GM19025 (cell line): Measurements from ENCODE around the gene WDR31.
"Not testable (repeated sequence)": the region's sequence is repeated elsewhere in the genome, so short reads cannot be mapped to it uniquely, and the experiment has no call there.

Experiments
- ATAC-seq: cut with Tn5 transposase; IDR thresholded peaks from one replicate; pipeline ENCODE4 v1.9.1; 2021; ENCODE audit warnings: mild to moderate bottlenecking, low read depth, moderate library complexity; ENCODE audit not compliant: unreplicated experiment

WDR31 gene

DNA sequence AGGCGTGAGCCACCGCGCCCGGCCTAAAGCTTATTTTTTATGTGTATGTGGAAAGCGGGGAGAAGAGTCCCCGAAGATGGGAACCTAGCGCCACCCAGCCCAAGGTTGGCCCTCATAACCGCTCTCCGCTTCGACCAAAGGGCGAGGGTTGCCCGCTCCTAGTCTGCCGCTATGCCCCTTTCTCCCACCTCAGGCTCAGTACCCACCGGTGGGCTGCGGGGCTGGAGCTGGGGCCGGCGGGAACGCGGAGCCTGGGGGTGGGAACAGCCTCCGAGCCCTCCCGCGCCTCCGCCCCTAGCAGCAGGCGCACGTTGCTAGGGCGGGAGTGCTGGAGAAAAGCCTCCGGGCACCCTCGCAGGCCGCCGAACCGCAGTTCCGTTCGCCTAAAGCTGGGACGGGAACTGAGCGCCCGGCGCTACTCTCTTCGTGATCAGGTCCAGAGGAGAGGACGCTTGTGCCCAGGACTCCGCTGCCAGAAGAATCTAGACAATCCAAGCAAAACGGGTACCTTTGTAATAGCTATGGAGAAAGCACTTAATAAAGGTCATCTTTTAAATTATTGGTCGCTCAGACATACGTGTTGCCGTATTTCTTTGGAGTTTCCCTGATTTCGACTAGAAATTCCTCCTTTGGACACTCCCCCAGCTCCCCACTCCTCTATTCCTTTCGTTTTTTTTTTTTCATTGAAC, at the start of gene WDR31:
Gene WDR31 (minus strand): TSS at position 265 of the 689 bp plus-strand sequence. CDS start 8,253 bp downstream, outside the sequence.
- peak; percentile 97 for ATAC-seq

DNA sequence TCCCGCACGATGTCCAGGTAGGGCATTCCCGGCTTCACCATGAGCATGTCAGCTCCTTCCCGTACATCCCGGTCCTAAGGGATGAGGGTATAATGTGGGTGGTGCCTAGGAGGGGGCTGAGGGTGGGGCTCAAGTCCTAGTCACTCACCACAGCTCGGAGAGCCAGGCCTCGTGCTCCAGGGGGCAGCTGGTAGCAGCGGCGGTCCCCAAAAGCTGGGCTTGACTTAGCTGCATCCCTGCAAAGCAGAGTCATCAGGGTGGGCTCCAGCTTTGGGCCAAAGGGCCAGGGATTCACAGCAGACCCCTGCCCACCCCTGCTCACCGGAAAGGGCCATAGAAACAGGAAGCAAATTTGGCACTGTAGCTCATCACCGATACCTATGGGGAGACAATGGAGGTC, 49.4 kb upstream of the WDR31 start:
- no peak for ATAC-seq

DNA sequence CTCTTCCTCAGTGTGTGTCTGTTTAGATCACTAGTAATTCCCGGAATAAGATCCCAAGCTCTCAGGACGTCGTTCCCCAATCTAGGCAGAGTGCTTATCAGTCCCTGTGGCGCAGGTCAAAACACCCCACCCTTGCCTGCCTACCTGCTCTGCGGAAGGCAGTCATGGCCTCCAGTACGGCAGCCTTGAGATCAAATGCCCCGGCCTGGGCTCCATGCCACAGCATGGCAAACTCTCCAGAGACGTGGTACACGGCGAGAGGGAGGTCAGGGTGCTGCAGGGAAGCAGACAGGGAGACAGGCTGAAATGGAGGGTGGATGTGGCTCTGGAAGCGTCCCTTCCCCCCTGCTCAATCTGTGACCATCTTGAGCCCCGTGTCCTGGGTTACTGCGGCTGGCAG, 48.8 kb upstream of the WDR31 start:
- ATAC-seq: no peak

DNA sequence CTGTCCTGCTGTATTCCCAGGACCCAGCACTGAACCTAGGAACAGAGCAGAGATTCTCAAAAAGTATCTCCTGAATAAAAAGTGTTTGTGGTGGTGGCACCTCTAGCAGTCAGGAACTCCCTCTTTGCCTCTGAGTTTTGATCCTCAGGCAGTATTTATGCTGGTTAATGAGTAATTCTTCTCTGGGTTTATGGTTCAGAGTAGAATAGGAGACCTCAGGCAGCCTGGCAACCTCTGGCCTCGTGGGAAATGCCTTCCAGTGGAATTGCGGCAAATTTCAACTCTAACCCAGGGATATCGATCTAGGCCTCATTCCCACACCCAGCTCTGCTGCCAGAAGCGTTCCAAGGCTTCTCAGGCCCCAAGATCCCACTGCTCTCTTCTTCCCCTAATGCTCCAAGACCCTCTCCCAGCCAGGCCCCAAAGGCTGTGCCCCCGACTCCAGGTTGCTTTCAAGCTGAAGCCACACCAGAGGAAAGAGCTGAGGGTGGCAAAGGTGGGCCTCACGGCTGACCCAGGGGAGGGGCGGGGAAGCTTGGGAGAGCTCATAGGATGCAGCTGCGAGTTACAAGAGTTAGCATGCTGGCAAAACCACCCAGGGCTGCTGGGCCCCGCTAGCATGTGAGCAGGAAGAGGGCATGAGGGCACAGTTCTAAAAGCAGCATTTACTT, 47.6 kb upstream of the WDR31 start:
- no peak for ATAC-seq

DNA sequence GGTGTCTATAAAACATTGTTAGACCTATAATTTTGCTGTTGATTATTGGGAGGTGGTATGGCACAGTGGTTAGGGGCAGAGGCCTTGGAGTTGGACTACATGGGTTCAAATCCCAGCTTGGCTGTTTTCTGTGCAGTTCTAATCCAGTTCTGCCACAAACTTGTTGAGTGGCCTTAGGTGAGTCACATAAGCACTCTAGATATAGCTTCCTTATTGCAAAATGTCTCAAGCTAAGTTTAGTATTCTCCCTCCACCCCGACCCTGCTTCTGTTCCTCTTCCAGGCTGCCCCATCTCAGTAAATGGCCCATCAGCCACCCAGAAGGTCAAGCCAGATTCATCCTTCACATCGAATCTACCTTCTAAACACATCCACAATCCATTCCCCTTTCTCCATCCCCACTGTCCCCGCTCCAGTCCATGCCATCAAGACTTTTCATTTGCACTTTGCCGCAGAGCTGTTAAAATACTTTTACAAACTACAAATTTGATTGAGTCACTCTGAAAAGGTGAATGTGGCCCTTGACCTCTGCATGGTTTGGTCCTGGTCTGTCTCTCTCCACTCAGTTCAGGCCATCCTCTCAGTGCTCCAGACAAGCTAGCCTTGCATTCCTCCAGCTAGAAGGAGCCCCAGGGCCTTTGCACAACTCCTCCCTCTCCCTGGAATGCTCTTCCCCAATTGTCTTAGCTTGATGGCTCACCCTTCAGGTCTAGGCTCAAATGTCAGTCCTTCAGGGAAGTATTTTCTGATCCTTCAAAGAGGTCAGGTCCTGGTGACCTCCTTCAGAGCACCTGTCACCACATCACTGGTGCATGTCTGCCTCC, 46.7 kb upstream of the WDR31 start:
- no peak for ATAC-seq

DNA sequence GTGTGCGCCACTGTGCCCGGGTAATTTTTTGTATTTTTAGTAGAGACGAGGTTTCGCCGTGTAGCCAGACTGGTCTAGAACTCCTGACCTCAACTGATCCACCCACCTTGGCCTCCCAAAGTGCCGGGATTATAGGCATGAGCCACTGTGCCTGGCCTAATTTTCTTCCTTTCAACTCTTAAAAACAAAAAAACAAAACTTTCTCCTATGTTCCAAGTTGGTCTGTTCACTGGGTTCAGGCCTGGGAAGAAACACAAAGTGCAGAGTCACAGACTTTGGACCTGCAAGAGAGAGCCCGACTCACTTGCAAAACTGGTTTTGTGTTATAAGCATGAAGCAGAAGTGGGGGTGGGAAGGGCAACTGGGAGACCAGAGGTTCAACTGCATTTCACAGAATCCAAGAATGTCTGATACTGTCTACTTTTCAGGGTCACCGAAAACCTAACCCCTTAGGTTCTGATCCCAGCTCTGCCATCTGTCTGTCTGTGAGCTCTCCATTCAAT, 41.9 kb upstream of the WDR31 start:
- ATAC-seq: no peak

DNA sequence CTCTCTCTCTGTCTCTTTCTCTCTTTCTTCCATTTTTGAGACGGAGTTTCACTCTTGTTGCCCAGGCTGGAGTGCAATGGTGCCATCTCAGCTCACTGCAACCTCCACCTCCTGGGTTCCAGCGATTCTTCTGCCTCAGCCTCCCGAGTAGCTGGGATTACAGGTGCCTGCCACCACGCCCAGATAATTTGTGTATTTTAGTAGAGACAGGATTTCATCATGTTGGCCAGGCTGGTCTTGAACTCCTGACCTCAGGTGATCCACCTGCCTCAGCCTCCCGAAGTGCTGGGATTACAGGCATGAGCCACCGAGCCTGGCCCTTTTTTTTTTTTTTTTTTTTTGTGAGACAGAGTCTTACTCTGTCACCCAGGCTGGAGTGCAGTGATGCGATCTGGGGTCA, 41.4 kb upstream of the WDR31 start:
- not testable (repeated sequence) for ATAC-seq

DNA sequence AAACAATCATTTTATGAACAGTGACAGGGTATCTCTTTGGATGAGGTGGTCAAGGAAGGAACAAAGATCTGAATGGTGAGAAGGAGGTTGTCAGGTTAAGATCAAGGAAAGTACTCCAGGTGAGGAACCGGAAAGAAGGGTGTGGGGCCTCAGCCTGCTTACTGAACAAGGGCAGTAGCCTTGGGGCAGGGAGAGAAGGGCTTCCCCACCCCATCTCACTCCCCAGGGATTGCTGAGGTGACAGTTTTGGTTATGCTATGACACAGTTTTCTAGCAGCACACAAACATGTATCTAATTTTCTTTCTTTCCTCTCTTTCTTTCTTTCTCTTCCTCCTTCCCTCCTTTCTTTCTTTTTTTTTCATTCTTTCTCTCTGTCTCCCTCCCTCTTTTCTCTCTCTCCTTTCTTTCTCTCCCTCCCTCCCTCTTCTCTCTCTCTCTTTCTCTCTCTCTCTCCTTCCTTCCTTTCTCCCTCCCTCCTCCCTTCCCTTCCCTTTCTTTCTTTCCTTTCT, 40.8 kb upstream of the WDR31 start:
- ATAC-seq: peak; percentile 50

DNA sequence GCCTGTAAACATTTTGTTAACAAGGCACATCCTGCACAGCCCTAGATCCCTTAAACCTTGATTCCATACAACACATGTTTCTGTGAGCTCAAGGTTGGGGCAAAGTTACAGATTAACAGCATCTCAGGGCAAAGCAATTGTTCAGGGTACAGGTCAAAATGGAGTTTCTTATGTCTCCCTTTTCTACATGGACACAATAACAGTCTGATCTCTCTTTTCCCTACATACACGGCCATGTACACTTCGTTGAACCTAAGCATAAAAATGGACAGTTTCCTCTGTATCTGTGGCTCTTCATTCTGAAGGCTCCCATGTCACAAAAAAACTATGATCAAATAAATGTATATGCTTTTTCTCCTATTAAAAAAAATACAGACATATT, 39.7 kb upstream of the WDR31 start:
- not testable (repeated sequence) for ATAC-seq

DNA sequence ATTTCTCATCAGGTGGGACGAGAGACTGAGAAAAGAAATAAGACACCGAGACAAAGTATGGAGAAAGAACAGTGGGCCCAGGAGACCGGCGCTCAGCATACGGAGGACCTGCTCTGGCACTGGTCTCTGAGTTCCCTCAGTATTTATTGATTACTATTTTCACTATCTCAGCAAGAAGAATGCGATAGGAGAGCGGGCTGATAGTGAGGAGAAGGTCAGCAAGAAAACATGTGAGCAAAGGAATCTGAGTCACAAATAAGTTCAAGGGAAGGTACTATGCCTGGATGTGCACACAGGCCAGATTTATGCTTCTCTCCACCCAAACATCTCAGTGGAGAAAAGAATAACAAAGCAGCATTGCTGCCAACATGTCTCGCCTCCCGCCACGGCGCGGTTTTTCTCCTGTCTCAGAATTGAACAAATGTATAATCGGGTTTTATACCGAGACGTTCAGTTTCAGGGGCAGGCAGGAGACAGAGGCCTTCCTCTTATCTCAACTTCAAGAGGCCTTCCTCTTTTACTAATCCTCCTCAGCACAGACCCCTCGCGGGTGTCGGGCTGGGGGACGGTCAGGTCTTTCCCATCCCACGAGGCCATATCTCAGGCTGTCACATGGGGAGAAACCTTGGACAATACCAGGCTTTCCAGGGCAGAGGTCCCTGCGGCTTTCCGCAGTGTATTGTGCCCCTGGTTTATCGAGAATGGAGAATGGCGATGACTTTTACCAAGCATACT, 39.2 kb upstream of the WDR31 start:
- ATAC-seq: not testable (repeated sequence)

DNA sequence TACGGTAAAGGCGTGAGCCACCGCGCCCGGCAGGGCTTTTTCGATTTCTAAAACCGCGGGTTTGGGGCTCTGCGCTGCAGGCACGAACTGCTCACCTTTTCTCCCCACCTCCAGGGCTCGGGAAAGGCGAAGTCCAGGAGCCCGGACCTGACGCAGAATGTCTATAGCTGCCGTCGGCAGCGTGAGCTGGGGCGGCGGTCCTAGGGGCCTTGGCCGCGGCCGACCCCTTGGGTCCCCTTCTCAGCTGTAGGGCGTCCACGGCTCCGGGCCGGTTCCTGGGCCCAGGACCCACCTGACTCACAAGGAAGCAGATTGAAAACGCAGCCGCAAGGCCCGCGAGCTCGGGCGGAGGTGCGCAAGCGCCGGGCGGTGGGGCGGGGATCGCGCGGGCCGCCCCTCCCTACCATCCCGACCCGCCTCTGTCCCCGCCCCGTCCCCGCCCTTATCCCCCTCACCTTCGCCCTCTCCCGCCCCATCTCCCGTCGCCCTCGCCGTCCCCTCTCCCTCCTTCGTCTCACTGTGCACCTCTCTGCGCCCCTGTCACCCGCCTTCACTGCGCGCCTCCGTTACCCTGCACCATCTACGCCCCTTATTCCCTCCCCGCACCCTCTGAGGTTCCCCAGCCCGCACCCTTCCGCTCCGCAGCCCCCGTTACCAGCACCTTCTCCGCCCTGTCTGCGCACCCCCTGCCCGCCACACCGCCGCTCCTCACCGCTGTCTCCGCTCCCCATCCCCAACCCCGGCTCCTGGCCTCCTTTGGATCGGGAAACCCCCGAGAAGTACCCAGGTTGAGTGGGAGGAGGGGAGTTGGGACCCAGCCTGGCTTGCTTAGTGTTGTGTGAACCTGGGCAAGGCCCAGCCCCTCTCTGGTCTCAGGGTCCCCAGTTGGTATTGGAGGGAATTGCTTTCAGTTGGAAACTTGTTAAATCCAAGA, 36.8 kb upstream of the WDR31 start, which contains the start of gene HDHD3:
Gene HDHD3 (minus strand): TSS at position 353 of the 934 bp plus-strand sequence. CDS start 2,632 bp downstream, outside the sequence.
- ATAC-seq: peak; percentile 83

DNA sequence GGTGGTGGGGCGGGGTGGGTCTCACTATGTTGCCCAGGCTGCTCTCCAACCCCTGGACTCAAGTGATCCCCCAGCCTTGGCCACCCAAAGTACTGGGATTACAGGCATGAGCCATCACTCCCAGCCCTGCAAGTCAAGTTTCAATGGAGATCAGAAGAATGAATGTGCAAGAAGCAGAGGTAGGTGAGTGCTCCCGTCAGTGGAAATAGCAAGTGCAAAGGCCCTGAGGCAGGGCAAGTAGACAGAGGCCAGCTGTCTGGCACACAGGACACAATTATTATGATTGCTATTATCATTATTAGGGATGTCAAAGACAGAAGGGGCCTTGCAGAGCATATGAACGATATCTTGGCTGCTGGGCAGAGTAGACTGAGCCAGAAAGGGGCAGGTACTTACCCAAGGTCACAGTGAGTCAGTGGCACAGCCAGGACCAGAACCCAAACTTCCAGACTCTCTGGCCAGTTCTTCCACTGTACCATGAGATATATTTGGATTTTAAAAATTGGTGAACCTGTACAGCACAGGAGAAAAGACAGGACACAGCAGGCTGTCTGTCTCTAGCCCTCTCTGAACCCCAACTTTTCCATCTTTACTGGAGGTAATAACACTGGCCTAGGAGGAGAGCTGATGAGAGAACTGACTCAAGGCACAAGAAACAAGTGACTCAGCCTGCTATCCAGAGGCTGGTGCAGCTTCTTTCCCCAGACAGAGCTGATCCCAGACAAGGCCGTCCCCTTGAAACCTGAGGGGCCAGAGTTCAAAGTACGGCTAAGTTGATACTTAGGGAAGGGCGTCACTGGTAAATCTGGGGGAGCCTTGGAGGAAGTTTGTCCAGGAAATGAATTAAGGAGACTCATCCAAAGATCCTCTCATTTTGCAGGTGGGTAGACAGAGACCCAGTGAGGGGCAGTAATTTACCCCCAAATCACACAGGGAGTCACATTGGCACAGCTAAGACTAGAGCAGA, 35.3 kb upstream of the WDR31 start:
- ATAC-seq: no peak

DNA sequence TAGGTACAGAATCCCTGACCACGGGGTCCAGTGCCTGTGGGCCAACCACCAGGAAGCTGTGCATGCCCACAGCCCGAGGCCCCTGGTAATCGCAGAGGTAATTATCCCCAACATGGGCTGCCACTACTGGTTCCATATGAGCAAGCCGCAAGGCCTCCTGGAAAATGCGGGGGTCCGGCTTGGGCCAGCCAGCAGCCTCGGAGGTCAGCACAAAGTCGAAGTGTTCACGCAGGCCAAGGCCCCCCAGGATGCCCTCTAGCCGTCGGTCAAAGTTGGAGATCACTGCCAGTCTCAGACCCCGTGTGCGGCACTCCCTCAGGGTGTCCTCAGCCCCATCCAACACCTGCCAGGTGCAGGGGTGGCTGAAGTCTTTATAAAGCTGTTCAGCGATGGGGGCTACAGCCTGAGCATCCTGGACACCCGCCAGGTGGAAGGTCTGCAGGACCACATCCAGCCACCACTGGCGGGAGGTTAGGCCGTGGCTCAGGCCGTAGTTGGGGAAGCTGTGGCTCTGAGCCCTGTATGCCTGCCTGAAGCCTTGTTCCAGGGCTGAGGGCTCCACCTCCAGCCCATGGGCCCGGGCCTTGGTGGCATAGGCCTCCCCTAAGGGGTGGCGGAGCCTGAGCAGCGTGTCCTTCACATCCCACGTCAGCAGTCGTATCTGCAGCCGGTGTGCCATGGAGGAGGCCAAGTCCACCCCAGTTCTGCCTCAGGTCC, 33.8 kb upstream of the WDR31 start:
- ATAC-seq: no peak

DNA sequence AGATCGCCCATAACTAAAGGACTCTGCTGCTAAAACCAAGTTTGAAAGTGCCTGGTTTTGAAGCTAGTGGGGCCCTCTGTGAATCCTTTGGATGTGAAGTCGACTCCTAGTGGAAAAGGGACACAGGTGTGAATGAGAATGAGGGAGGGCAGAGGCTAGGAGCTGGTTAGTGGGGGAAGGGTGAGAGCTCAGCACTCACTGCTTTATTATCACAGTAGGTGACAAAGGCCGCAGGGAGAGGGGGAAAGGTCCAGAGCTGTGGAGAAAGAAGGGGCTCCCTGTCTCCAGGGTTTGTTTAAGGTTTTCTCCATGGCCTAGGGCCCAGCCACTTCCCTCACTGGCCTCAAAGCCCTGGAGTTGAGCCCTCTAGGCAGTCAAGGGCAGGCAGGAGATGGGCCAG, 33.2 kb upstream of the WDR31 start:
- no peak for ATAC-seq

DNA sequence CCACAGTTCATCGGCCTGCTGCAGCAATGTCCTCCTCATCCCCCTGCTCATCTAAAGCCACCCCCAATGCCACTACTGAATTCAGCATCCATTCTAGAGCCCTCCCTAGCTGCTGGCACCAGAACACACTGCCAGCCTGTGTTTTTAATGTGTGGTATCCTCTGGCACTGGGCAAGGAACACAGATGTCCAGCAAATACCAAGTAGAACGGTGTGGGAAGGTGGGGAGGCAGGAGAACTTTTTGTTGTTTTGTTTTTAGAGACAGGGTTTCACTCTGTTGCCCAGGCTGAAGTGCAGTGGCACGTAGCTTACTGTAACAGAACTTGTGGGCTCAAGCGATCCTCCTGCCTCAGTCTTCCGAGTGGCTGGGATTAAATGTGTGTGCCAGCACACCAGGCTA, 32.0 kb upstream of the WDR31 start:
- ATAC-seq: no peak

DNA sequence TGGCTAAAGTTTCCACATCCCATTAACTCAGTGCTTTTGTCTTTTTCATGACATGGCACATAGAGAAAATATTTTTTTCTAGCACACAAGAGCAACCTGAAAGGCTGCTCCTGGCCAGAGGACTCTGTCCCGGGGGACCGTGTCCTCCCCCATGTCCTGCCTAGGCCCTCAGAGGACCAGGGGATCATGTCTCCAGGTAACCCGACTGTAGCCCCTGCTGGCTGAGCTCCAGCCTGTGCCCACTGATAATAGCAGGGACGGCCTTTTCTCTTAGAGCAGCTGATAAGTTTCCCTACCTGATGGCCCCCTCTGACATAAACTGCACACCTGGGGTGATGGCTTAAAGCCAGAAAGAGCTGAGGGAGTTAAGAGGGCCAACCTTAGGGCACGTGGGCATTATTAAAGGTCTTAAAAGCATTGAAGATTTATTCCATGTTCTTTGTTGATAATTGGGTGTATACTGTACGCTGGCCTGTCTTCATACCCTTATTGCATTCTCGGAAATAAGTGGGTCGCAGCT, 30.8 kb upstream of the WDR31 start:
- no peak for ATAC-seq

DNA sequence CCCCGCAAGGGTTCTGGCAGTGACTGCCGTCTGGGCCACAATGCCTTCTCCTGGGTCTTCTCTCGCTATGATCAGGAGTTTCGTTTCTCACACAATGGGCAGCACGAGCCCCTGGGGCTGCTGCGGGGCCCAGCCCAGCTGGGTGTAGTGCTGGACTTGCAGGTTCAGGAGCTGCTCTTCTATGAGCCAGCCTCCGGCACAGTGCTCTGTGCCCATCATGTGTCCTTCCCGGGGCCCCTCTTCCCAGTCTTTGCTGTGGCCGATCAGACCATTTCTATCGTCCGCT, 29.7 kb upstream of the WDR31 start:
- ATAC-seq: no peak
